Hippocampal formation (tissue), 2 donors: ENCODE measurements around the gene IFNAR2.
A peak's percentile ranks its signal among the peaks of the same experiment; 100 is the strongest.

Experiments
- DNase-seq, 2 donors: peaks; one replicate each; lab custom pipeline; 2025; lab: John Stamatoyannopoulos, UW

The IFNAR2 gene

DNA sequence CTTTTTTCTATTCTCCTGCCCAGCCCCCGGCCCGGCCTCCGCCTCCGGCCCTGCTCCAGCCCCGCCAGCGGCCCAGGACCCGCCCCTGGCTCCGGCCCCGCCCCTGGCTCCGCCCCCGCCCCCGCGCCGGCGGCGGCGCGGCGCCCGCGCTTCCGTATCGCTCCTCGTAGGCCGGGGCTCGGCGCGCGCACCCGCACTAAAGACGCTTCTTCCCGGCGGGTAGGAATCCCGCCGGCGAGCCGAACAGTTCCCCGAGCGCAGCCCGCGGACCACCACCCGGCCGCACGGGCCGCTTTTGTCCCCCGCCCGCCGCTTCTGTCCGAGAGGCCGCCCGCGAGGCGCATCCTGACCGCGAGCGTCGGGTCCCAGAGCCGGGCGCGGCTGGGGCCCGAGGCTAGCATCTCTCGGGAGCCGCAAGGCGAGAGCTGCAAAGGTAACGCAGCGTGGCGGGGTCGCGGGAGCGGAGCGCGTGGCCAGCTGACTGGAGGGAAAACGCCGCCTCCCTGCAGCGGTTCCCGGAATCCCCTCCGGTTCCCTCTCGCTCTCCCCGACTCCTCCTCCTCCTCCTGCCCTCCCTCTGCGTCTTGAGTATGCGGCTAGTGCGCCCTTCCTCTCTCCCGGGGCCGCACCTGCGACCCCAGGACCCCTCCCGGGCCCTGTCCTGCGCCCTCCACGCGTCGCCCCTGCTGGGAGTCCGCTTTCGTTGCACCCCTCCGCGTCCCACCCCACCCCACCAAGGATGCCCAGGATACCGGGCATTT lies at the start of gene IFNAR2:
Gene IFNAR2, plus strand, starts transcription at position 155 of the 761 bp plus-strand sequence. CDS start 11,985 bp downstream, outside the sequence.
- DNase-seq = peak; percentile 42 to 74

DNA sequence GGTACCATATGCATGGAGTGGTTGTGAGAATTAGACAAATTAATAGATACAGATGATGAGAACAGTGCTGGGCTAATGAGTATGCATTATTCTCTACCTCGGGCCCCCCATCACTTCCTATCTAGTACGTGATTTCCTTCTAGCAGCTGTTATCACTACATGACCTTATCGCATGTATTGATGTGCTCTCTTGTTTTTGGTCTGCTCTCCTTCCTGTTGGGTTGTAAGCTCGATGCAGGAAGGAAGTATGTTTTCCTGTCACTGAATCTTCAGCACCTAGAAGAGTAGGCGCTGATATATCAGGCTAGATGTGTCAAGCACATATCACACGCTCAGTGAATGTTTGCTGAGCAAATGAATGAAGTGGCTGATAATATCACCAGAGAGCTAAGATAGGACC lies 43.9 kb upstream of the IFNAR2 start:
- no peak for DNase-seq

GRCh38 chr21:33187276-33187675 lies 42.5 kb upstream of the IFNAR2 start:
- DNase-seq = no peak

DNA sequence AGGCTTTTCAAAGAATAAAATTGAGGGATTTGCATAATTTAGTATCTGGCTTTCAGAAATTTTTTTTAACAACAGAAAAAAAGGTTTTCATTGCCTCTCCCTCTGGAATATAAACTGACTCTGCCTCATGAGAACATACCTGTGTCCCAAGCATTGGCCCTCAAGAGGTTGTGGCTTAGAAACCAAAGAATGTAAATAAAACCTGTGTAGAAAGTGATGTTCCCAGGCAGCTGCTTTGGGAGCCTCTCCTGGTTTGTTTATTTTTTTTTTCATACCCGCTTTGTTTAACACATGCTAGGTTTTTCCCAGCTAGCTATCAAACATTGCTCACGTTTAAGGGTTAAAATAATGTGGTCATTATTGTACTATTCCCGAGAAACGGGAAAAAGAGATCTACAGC lies 40.5 kb upstream of the IFNAR2 start:
- DNase-seq = no peak

GRCh38 chr21:33189824-33190223 lies 39.9 kb upstream of the IFNAR2 start:
- DNase-seq = no peak

DNA sequence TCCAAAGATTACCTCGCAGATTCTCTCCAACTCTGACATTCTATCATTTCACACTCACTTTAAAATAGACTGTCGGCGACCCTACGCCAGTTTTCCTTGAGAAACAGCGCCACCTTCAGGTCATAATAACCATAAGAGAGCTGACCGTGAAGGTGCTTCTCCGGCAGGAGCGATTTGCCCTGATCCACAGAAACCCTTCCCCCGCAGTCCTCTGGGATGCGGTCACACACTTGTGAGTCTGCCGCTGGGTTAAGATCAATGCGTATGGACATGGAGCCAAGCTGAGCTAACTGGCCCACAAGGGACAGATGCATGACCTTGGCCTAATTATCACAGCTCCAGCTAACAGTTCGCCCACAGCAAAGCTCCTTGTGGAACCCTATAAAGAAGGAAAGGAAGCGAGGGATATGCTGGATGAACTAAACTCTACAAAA lies 32.8 kb upstream of the IFNAR2 start:
- DNase-seq = peak; percentile 57 to 74

DNA sequence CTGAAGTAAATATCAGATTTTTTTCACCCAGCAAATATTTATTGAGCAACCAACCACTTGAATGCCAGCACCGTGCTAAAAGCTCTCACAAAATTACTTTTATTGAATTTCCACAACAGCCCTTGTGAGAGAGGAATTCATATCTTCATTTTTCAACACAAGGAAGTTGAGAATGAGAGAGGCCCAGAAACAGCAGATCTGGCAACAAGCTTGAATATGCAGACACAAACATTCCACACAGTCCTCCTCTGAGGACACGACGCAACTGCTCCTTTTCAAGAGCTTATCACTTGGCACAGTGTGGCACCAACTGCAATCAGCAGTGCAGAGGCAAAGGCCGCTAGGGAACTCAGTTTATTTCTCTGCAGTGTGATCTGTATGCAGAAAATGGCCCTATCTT lies 32.2 kb upstream of the IFNAR2 start:
- DNase-seq = no peak

GRCh38 chr21:33198346-33199099 lies 31.2 kb upstream of the IFNAR2 start:
- DNase-seq = peak; percentile 35 to 54

DNA sequence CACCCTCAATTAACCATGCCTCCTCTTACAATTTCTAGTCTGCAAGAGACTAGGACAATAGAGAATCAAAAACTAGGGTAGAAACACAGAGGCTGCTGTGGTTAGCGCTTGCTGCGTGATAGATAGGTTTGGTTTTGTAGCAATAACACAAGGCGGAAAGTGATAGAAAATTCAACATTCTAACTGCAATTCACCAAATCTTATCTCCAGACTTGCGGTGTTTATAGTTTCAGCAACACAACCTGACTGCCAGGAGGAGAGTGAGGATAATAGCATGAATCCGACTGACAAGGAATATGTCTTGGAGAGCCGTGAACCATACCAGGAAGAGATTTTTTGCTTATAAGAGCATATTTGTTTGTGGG lies 30.7 kb upstream of the IFNAR2 start:
- no peak for DNase-seq

DNA sequence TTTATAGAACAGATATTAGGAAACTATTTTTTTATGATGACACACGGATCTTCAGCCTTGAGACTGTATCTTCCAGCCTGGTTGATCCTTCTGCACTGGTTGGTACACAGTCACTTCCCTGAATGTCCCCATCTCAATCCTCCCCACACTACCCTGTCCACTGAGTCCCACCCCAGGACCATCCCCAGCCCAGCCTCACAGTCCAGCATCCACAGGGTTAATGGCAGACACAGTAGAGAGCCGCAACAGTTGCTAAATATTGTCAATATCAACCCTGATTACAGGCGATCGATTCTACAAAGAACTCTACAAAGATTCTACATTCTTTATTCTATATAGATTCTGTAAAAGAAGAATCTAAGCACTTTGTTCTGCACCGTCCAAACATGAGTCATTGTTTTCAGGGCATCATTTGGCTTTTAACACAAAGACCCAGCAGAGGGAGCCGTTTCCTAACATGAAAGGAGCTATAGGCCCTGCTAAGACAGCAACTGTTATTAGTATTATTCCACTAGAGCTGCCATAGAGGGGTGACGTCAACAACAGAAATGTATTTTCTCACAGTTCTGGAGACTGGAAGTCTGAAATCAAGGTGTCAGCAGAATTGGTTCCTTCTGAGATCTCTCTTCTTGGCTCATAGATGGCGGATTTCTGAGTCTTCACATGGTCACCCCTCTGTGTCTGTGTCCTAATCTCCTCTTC lies 30.1 kb upstream of the IFNAR2 start:
- peak; percentile 65 to 96 for DNase-seq

DNA sequence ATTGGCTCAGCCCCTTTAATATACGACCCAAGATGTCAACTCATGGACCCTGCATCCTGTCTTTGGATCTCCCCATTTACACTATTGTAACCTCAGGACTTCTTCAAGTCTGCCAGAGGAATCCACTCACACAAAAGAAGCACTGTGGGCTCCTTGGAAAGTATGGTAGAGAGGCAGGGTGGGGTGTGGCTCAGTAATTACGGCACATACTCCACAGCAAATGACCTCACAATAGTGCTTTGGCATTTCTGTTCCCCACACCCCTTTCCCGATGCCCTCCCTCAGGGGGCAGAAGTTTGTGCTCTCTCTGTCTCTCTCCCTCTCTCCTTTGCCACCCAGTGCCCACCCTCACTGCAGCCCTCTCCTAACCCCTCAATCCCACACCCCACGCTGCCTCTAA lies 27.8 kb upstream of the IFNAR2 start:
- no peak for DNase-seq

DNA sequence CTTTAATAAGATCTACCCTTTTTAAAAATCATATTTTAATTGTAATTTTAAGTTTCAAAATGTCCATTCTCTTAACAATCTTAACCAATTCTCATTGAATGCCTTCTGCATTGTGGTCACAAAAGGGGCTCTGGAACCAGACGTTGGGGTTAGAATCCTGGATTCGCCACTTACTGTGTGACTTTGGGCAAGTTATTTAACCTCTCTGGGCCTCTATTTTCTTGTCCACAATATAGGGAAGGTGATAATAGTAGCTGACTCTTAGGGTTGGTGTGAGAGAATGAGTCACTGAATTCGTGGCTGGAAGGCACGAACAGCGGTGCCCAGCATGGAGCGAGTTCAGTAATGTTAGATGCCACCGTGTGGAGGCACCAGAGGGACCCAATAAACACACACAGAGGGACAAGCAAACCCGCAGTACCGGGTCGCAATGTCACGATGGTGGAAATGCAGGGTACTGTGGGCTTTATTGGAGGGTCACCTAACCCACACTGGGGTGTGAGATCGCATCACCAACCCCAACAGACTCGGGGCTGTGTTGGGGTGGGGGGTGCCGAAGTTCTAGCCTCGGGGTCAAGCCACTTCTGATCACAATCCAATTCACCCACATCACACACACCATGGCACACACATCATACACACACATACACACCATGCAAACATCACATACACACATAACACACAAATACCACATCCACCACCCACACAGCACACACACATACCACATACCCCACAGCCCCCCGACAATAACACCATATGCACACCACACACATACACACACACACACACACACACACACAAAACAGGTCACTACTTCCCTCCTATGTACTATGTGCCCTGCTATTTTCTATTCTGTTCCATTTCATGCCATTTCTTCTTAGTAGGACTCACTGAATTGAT lies 27.0 kb upstream of the IFNAR2 start:
- DNase-seq = no peak

DNA sequence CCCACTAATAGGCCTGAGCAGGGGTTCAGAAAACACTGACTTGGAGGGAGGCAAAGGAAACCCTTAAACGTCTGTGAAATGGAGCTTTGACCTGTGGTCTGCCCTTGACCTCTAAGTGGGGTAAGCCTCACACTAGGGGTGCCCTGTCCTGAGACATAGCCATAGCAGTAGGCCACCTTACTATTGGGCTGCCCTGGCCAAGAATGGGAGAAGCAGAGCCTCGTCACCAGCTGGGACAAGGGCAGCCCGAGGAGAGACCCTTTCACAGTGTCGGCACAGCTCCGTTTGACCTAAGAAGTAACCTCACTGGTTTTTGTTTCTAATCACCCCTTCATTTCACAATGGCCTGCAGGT lies 26.4 kb upstream of the IFNAR2 start:
- DNase-seq = no peak

GRCh38 chr21:33205476-33205875 lies 24.3 kb upstream of the IFNAR2 start:
- DNase-seq = no peak

GRCh38 chr21:33206771-33207281 lies 22.9 kb upstream of the IFNAR2 start:
- no peak for DNase-seq

GRCh38 chr21:33207449-33208149 lies 22.1 kb upstream of the IFNAR2 start:
- no peak for DNase-seq

- DNase-seq = no peak
Observed at GRCh38 chr21:33208534-33208933, 21.2 kb upstream of the IFNAR2 start.

- DNase-seq = no peak
Observed at GRCh38 chr21:33211305-33211704, 18.4 kb upstream of the IFNAR2 start.

- DNase-seq = no peak
Observed at GRCh38 chr21:33211732-33212131, 18.0 kb upstream of the IFNAR2 start.

DNA sequence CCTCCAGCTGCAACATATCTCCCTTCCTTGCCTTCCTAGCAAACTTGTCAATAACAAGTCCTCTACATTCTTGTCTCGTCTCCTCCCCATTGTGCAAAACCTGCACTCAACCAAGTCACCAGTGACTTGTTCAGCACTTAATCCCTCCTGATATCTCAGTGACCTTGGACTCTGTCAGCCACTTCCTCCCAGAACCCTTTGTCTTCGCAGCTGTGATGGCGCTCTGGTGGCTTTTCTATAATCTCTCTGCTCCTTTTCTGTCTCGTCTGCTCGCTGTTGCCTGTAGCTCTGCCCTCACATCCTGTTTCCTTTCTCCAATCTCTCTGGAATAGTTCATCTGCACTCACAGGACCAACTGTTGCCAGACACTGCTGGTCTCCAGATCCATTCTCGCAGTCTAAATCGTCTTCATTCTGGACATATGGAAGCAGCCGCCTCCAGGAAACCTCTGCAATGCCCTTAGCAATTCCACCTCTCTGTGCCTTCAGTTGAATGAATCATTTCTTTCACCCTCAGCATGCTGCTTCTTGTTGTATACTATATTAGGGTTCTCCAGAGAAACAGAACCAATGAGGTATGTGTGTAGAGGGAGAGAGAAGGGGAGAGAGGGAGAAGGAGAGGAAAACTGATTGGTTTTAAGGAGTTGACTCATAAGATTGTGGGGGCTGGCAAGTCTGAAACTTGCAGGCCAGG lies 17.4 kb upstream of the IFNAR2 start:
- no peak for DNase-seq
